Stimulated activated CD4-positive, alpha-beta T cell treated with anti-CD3 and anti-CD28 coated beads, Interleukin-15, amount 100 ng/mL, for 48 hours (primary cell): ENCODE measurements around the gene TRIM62.

ENCODE experiments used
- DNase-seq, 2 donors: peaks; one replicate each; pipeline ENCODE4 v3.0.0-alpha.2; 2020; ENCODE audit warnings: low read depth in 2 of 2

The TRIM62 gene

GRCh38 chr1:33161061-33161681 is 20.7 kb downstream of the TRIM62 start:
- DNase-seq, result no peak

DNA sequence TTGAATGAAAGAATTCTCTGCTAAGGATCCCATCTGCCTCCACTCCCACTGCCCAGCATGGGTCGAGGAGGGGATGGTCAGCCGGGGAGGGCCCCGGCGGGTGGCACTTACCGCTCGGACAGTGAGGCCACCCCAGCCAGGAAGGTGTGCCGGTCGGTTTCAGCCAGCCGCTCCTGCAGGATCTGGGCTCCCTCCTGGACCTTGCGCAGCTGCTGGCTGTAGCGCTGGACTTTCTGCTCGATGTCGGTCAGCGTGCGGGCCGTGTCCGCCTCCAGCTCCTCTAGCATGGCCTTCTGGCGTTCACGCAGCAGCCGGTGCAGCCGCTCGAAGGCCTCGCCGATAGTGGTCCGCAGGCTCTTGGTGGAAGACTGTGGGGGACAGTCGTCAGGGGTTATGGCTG is 22.3 kb downstream of the TRIM62 start:
- no peak for DNase-seq

GRCh38 chr1:33158366-33158765 is 23.5 kb downstream of the TRIM62 start:
- no peak for DNase-seq

GRCh38 chr1:33157131-33157530 is 24.7 kb downstream of the TRIM62 start:
- no peak for DNase-seq

DNA sequence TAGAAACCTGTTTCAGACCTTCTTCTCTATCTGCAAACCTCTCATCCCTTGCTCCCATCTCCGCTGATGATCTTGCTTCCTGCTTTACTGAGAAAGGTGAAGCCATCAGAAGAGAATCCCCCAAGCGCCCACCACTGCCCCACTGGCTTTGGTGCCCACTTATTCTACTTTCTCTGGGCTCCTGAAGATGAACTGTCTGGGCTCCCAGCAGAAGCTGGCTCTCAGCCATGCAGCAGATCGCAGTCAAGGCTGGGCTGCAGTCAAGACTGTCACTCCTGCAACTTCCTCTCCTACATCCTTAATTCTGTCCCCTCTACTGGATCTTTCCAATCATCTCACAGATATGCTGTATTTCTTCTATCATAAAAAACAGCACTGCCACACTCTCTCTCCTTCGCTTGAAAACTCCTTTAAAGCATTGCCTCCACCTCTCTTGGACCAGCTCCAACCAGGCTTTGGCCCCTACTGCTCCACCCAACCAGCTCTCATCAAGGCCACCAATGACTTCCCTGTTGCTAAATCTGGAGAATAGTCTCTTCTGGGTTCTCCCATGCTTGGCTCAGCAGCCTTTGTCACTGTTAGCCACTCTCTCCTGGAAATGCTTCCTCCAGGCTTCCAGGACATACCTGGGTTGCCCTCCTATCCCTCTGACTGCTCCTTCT is 25.8 kb downstream of the TRIM62 start:
- DNase-seq, result no peak

DNA sequence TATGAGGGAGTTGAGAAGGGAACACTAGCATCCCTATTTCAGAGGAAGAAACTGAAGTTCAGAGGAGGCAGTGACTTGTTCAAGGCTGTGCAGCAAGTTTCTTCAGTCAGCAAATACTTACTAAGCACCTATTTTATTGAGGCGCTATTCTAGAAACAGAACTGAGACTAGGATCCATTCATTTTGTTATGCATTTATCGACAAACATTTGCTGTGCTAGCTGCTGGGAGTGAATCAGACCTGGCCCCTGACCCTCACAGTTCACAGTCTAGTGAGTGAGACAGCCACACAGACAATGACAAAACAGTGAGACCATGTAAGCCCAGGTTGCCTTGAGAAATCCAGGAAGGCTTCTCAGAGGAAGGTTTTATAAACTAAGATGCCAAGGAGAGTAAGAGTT is 28.2 kb downstream of the TRIM62 start:
- DNase-seq, result no peak

GRCh38 chr1:33152685-33153432 is 29.0 kb downstream of the TRIM62 start:
- DNase-seq, result no peak

DNA sequence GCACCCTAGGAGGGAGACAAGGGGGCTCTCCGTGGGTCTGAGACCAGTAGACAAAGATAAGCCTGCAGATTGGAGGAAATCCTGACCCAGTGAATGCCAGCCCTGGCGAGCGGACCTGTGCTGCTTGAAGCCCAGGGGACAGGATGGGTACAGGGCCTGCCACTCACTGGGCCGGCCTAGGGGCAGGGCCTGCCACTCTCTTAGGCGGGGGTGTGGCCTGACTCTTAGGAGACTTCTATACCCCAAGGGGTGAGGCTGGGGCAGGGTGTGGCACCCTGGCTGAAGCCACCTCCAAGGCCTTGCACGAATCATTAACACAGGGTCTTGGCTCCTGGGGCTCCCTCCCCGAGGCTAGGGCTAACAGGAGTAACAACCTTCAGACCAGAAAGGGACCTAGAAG is 30.7 kb downstream of the TRIM62 start:
- no peak for DNase-seq

- DNase-seq, result no peak
These were observed 31.3 kb downstream of the TRIM62 start for GRCh38 chr1:33150522-33150921.

DNA sequence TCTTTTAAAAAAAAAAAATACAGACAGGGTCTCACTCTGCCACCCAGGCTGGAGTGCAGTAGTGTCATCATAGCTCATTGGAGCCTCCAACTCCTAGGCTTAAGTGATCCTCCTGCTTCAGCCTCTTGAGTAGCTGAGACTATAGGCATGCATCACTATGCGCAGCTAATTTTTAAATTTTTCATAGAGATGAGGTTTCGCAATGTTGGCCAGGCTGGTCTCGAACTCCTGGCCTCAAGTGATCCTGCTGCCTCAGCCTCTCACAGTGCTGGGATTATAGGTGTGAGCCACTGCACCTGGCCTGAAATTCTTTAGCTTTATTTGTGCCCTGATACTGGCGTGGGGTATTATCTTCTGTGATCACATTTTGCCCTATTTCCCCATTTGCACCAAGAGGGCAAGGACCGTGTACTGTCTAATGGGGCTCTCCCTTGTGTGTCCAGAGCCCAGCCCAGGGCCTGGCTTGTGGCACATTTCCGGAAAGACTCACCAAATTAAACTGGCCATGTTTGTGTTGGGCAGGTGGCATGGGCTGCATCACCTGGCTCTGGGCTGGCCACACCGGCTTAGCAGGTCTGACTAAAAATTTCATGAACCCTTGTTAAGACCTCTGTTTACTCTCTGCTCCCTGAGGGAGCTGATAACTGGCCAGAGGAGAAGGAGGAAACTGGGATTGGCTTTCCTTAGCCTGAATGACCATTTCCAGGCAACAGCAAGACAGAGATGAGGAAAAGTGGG is 32.2 kb downstream of the TRIM62 start:
- no peak for DNase-seq

DNA sequence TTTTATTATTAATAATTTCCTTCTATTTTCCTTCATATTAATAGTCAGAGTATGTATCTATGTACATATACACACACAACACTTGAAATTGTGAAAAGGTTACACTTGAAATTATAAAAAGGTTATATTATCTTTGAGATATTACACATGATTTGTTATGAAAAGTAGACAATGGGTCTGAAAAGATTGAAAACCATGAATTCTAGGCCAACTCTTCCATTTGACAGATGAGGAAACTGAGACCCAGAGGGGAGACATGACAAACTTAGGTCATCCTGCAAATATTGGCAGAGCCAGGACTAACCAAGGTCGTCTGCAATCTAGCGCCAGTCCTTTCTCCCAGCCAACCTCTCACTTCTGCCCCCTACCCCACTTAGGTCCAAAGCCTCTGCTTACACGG is 33.2 kb downstream of the TRIM62 start:
- no peak for DNase-seq

- no peak for DNase-seq
These were observed 33.9 kb downstream of the TRIM62 start for GRCh38 chr1:33147997-33148314.

GRCh38 chr1:33147275-33147996 is 34.4 kb downstream of the TRIM62 start:
- DNase-seq, result no peak

- DNase-seq, result no peak
These were observed 35.8 kb downstream of the TRIM62 start for GRCh38 chr1:33146003-33146402.

- no peak for DNase-seq
These were observed 38.1 kb downstream of the TRIM62 start for GRCh38 chr1:33143698-33144097.

- DNase-seq, result no peak
These were observed 38.7 kb downstream of the TRIM62 start for GRCh38 chr1:33143176-33143575.

DNA sequence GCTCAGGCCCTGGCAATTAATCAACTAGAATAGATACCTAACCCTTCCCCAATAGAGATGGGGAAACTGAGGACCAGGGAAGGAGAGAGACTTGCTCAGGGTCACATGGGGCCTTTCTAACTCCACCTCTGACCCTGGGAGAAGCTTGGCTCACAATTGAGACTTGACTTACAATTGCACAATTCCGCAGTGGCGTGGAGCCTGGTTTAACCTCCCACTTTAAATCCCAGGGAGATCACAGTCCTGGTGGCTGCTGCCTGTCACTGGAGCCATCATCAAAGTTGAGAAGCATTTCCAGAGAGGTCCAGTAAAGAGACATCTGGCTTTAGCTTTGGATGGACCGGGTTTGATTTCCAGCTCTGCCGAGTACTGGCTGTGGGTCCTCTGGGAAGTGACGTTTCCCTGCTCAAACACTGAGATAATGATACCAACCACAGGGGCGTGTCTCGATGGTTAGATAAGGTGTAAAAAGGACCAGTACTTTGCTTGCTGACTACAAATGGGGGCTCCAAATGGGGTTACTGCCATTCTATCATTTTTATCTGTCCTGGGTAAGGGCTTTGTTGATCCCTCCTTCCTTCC is 39.3 kb downstream of the TRIM62 start:
- no peak for DNase-seq

GRCh38 chr1:33141781-33142180 is 40.1 kb downstream of the TRIM62 start:
- no peak for DNase-seq

DNA sequence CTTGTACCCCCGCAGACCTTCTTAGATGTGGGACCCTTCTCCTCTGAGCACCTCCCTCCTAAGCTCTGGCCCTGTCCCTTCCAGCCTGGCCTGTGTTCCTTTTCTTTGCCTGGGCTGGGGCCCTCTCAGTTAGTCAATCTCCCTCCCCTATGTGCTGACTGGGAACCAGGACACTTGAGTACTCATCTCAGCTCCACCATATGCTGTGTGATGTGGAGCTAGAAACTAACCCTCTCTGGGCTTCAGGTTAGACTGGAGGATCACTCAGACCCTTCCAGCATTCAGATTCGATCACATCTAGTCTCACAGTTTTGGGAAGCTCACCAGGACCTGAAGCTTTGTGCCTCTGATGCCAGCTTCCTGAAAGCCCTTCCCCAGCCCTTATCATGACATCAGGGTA is 40.6 kb downstream of the TRIM62 start:
- DNase-seq, result no peak

GRCh38 chr1:33140153-33141149 is 41.4 kb downstream of the TRIM62 start:
- DNase-seq, result no peak
